SK-N-SH (cell line): Measurements from ENCODE around the gene CCSER1. TPM values are rescaled to one million over a fixed set of nuclear protein-coding genes. Genes with fewer than 3 reads are reported as not detected.
A peak's percentile ranks its signal among the peaks of the same experiment; 100 is the strongest.

Experiments used
- CTCF ChIA-PET: fragments of 300-600, 350-600 bp; formaldehyde crosslinking; extraction: SDS; loops from one replicate; lab custom pipeline; 2021; lab: Yijun Ruan, JAX
- POLR2A ChIA-PET: fragments of 350-600 bp; sonication (Branson Sonifier 250); formaldehyde crosslinking; extraction: SDS; loops from one replicate; lab custom pipeline; 2020; ENCODE audit warnings: antibody characterized with exemption, inconsistent platforms; lab: Yijun Ruan, JAX
- DNase-seq: peaks from one replicate; pipeline ENCODE4 v3.0.0; 2012
- H2AFZ ChIP-seq: fragments of 200-600 bp; sonication (generic); 2 replicates; pipeline ENCODE4 v1.8.1; 2016; ENCODE audit warnings: antibody characterized with exemption, mild to moderate bottlenecking, low read depth
- H3F3A ChIP-seq: fragments of 200-600 bp; sonication (generic); replicated peaks from 2 replicates; pipeline ENCODE3; 2016; ENCODE audit warnings: antibody characterized with exemption, mild to moderate bottlenecking; ENCODE audit not compliant: insufficient read depth
- H3K27ac ChIP-seq, 2 experiments: fragments of 200-500 bp in 1 of 2; fragments of 200-600 bp in 1 of 2; sonication (Bioruptor generic) in 1 of 2; sonication (generic), shearing (Covaris generic) in 1 of 2; 2 replicates each; pipeline versions ENCODE4 v1.5.1 to v1.6.1; 2014 to 2016; ENCODE audit warnings: low read depth in 2 of 2, inconsistent platforms in 1 of 2, low read length in 1 of 2, mild to moderate bottlenecking in 1 of 2, mixed read lengths in 1 of 2
- H3K27me3 ChIP-seq: fragments of 200-600 bp; sonication (generic), shearing (Covaris generic); 2 replicates; pipeline ENCODE4 v1.6.1; 2016; ENCODE audit warnings: mixed run types; ENCODE audit not compliant: insufficient read depth
- H3K36me3 ChIP-seq, 2 experiments: fragments of 200-500 bp in 1 of 2; fragments of 200-600 bp in 1 of 2; sonication (Bioruptor generic) in 1 of 2; sonication (generic) in 1 of 2; replicated peaks in 1 of 2; 2 replicates each; pipeline versions ENCODE3 to v1.5.1; 2014 to 2016; ENCODE audit warnings: low read length in 1 of 2, mild to moderate bottlenecking in 1 of 2; ENCODE audit not compliant: insufficient read depth in 2 of 2, control insufficient read depth in 1 of 2
- H3K4me1 ChIP-seq, 2 experiments: fragments of 200-500 bp in 1 of 2; fragments of 200-600 bp in 1 of 2; sonication (Bioruptor generic) in 1 of 2; sonication (generic), shearing (Covaris generic) in 1 of 2; 2 replicates each; pipeline versions ENCODE4 v1.5.1 to v1.6.1; 2014 to 2016; ENCODE audit warnings: low read depth in 1 of 2, low read length in 1 of 2, mixed run types in 1 of 2; ENCODE audit not compliant: insufficient read depth in 2 of 2, control insufficient read depth in 1 of 2
- H3K4me2 ChIP-seq: fragments of 200-600 bp; sonication (generic), shearing (Covaris generic); 2 replicates; pipeline ENCODE4 v1.6.1; 2017; ENCODE audit warnings: mixed run types
- H3K4me3 ChIP-seq, 2 experiments: fragments of 200-500 bp in 1 of 2; fragments of 200-600 bp in 1 of 2; sonication (Bioruptor generic) in 1 of 2; sonication (generic), shearing (Covaris generic) in 1 of 2; 2 replicates each; pipeline versions ENCODE4 v1.5.1 to v1.8.1; 2014 to 2016; ENCODE audit warnings: low read depth in 2 of 2, inconsistent platforms in 1 of 2, low read length in 1 of 2, mild to moderate bottlenecking in 1 of 2, mixed read lengths in 1 of 2, moderate library complexity in 1 of 2
- H3K79me2 ChIP-seq: fragments of 200-600 bp; sonication (generic); 2 replicates; pipeline ENCODE4 v1.8.1; 2017; ENCODE audit warnings: mild to moderate bottlenecking; ENCODE audit not compliant: insufficient read depth
- H3K9ac ChIP-seq: fragments of 200-600 bp; sonication (generic); 2 replicates; pipeline ENCODE4 v1.6.1; 2017; ENCODE audit warnings: mixed run types
- H3K9me2 ChIP-seq: fragments of 200-600 bp; sonication (generic); 2 replicates; pipeline ENCODE4 v1.6.1; 2017; ENCODE audit warnings: mixed run types
- H3K9me3 ChIP-seq: fragments of 200-600 bp; sonication (generic); 2 replicates; pipeline ENCODE4 v1.6.1; 2017; ENCODE audit warnings: mixed run types, mild to moderate bottlenecking, moderate library complexity
- H4K20me1 ChIP-seq: fragments of 200-600 bp; sonication (generic); 2 replicates; pipeline ENCODE4 v1.6.1; 2017; ENCODE audit warnings: mild to moderate bottlenecking, mixed run types; ENCODE audit not compliant: insufficient read depth
- GATA2 ChIP-seq: sonication (generic); formaldehyde crosslinking; IDR thresholded peaks from 2 replicates; pipeline ENCODE4 v1.5.0; 2020; ENCODE audit warnings: mild to moderate bottlenecking, missing genetic modification reagents
- MXI1 ChIP-seq: IDR thresholded peaks from 2 replicates; pipeline ENCODE4 v1.6.1; 2012; ENCODE audit warnings: mild to moderate bottlenecking, low read depth, low read length, improper control_type of control experiment
- SMC3 ChIP-seq: IDR thresholded peaks from 2 replicates; pipeline ENCODE4 v1.6.1; 2012; ENCODE audit warnings: low read depth, low read length, improper control_type of control experiment
- TAF1 ChIP-seq: IDR thresholded peaks from 2 replicates; pipeline ENCODE4 v1.6.1; 2012; ENCODE audit warnings: low read depth, mild to moderate bottlenecking, low read length, moderate library complexity, borderline replicate concordance
- WGBS: methylation state at CpG from one replicate; pipeline ENCODE4 v1.1.6; 2017; ENCODE audit warnings: low lambda C conversion rate; 5-methylcytosine and 5-hydroxymethylcytosine counted together
- polyA plus RNA-seq, 3 experiments: library from polyadenylated mRNA; depleted of rRNA; stranded (reverse); fragments of >200 nt; gene quantifications; 2 replicates each; pipeline ENCODE4 v1.2.3, GENCODE V29; 2012
- TF ChIP-seq, protein P1 (sequence below): IDR thresholded peaks from 2 replicates; pipeline ENCODE4 v1.6.1; 2012; ENCODE audit warnings: mild to moderate bottlenecking, low read depth, low read length, moderate library complexity

The CCSER1 gene
- polyA plus RNA-seq, 1 of the 3 experiments (the other 2 are of a cell fraction) = 0.05 TPM

DNA sequence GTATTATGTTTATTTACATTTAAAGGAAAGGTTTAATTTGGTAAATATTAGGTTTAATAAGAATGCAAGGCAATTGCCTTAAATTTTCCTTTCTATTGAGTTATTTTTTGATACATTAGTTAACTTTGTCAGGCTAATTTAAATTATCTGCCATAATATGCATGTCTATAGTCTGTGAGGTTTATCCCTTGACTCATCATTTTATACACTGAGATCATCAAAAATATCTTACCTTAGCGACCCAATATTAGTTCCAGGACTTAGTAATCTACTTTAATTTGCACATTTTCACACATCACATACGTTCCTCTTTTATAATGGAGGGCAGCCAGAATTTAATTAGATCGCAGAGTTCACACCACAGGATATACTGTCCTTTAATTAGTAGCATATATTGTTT is 1177.1 kb downstream of the CCSER1 start:
- no peak for DNase-seq
- no peak overlapping the region for H3K9ac ChIP-seq
- no peaks in the 10 kb centered on the region for H3K4me1 ChIP-seq
- 48% methylated on average over 3 of the region's 3 CpGs for WGBS
- H4K20me1 ChIP-seq = no peaks in the 10 kb centered on the region
- TF ChIP-seq SMC3 (no peak), GATA2 (no peak)
- H3K9me2 ChIP-seq = 0 out of 2 replicates have a peak, but pooled peaks cover 3% of the 10 kb centered on the region
- H3K27ac ChIP-seq = no peak overlapping the region
- no peaks in the 10 kb centered on the region for H3F3A ChIP-seq
- no peak overlapping the region for H3K4me2 ChIP-seq
- no peak overlapping the region for H3K4me3 ChIP-seq
- POLR2A ChIA-PET = no interaction called here
- no peaks in the 10 kb centered on the region for H3K79me2 ChIP-seq
- no peaks in the 10 kb centered on the region for H3K27me3 ChIP-seq
- no peaks in the 10 kb centered on the region for H3K9me3 ChIP-seq
- CTCF ChIA-PET = no interaction called here
- H2AFZ ChIP-seq = 0 out of 2 replicates have a peak overlapping the region, but pooled peaks have one; percentile 71
- H3K36me3 ChIP-seq = no peaks in the 10 kb centered on the region

DNA sequence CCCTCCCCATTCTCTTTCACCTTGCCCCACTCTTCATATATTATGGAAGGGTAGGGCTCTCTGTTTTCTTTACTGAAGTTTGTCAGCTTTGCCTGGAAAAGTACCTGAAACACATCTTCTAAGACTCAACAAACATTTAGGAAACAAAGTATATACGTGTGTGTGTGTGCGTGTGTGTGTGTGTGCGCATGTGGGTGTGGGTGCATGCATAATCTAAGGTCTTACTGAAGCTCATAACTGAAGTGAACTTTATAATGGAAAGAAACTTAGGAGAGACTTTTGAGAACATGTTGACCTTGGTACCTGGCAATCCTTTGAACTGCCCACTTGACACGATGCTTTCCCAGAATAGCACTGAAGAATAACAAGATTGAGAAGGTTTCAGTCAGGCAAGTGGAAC is 1190.2 kb downstream of the CCSER1 start:
- ChIA-PET CTCF (no interaction called here), POLR2A (no interaction called here)
- Histone ChIP-seq H3K27ac (no peak overlapping the region), H3K27me3 (no peaks in the 10 kb centered on the region), H3K9me3 (no peaks in the 10 kb centered on the region), H4K20me1 (no peaks in the 10 kb centered on the region), H3K4me1 (no peaks in the 10 kb centered on the region), H3K9ac (no peak overlapping the region), H3K79me2 (no peaks in the 10 kb centered on the region), H3F3A (no peaks in the 10 kb centered on the region), H2AFZ (no peak overlapping the region), H3K4me3 (no peak overlapping the region), H3K9me2 (no peaks in the 10 kb centered on the region), H3K4me2 (no peak overlapping the region), H3K36me3 (no peaks in the 10 kb centered on the region)
- no peak for DNase-seq
- no peak for TF ChIP-seq TAF1
- TF ChIP-seq, protein P1, sequence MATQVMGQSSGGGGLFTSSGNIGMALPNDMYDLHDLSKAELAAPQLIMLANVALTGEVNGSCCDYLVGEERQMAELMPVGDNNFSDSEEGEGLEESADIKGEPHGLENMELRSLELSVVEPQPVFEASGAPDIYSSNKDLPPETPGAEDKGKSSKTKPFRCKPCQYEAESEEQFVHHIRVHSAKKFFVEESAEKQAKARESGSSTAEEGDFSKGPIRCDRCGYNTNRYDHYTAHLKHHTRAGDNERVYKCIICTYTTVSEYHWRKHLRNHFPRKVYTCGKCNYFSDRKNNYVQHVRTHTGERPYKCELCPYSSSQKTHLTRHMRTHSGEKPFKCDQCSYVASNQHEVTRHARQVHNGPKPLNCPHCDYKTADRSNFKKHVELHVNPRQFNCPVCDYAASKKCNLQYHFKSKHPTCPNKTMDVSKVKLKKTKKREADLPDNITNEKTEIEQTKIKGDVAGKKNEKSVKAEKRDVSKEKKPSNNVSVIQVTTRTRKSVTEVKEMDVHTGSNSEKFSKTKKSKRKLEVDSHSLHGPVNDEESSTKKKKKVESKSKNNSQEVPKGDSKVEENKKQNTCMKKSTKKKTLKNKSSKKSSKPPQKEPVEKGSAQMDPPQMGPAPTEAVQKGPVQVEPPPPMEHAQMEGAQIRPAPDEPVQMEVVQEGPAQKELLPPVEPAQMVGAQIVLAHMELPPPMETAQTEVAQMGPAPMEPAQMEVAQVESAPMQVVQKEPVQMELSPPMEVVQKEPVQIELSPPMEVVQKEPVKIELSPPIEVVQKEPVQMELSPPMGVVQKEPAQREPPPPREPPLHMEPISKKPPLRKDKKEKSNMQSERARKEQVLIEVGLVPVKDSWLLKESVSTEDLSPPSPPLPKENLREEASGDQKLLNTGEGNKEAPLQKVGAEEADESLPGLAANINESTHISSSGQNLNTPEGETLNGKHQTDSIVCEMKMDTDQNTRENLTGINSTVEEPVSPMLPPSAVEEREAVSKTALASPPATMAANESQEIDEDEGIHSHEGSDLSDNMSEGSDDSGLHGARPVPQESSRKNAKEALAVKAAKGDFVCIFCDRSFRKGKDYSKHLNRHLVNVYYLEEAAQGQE = no peak
- no peak for TF ChIP-seq MXI1
- 82% methylated on average over 4 of the region's 4 CpGs for WGBS

DNA sequence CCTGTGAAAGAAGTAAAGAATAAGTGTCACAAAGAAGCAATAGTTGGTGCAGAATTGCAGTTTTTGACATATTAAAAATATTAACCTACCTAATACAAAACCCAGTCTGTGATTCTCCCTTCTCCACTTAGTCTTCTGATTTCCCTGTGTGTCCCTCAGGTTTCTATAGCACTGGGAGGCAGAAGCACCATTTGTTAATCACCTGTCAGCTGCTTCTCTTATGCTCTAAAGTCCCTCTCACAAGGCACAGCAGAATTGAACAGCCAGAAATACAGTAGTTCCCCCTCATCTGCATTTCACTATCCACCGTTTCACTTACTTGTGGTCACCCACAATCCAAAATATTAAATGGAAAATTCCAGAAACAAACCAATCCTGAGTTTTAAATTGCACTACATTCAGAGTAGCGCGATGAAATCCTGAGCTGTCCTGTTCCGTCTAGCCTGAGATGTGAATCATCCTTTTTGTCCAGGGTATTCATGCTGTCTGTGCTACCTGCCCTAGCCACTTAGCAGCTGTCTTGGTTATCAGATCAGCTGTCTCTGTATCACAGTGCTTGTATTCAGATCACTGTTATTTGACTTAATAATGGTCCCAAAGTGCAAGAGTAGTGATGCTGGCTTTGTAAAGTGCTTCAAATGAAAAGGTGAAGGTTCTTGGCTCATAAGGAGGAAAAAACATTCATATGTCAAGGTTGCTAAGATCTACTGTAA is 1192.5 kb downstream of the CCSER1 start:
- no peaks in the 10 kb centered on the region for H3K9me2 ChIP-seq
- POLR2A ChIA-PET = no interaction called here

More for the DNA sequence above, 1192.5 kb downstream of the CCSER1 start:
- Histone ChIP-seq H3K9me3 (no peaks in the 10 kb centered on the region), H3K27me3 (no peaks in the 10 kb centered on the region), H3K27ac (no peak overlapping the region), H3K4me3 (no peak overlapping the region), H3K79me2 (no peaks in the 10 kb centered on the region), H3K36me3 (no peaks in the 10 kb centered on the region), H4K20me1 (no peaks in the 10 kb centered on the region), H3F3A (peaks cover 4% of the 10 kb centered on the region), H2AFZ (no peak overlapping the region), H3K9ac (no peak overlapping the region), H3K4me2 (no peak overlapping the region), H3K4me1 (no peaks in the 10 kb centered on the region)
- CTCF ChIA-PET = interaction anchor here (1.1 kb wide), 1 partner anchor 41 kb away, joined by 3 read pairs; no protein-coding TSS in a partner anchor
- TF ChIP-seq GATA2 (peak; percentile 28), TAF1 (no peak), SMC3 (no peak)
- no peak for DNase-seq
- WGBS = 70% methylated on average over 4 of the region's 4 CpGs
